Nucleus accumbens (tissue), 56 donors: ENCODE measurements around the gene PDE3B.
"Not testable (repeated sequence)": the region's sequence is repeated elsewhere in the genome, so short reads cannot be mapped to it uniquely, and the experiment has no call there.

Experiments used
- DNase-seq, 56 donors: peaks; one replicate each; lab custom pipeline; 2025; lab: John Stamatoyannopoulos, UW

The PDE3B gene

DNA sequence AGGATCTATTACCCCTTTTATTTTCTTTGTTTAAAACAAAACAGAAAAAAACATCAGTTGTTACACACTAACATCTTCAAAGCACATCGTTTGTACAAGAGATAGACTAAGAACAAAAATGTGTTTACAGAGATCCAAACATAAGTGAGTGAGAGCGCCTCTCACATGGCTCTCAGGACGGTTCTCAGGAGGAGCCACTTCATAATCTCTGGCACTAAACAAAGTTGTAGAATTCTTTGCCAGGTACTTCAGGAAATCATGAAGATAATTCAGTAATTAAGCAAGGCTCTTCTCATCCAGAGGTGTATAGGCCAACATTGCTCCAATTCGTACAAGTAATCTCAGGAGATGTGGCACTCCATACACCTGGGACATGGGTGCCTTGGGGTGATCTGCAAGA, 29.8 kb downstream of the PDE3B start:
- DNase-seq = no peak

DNA sequence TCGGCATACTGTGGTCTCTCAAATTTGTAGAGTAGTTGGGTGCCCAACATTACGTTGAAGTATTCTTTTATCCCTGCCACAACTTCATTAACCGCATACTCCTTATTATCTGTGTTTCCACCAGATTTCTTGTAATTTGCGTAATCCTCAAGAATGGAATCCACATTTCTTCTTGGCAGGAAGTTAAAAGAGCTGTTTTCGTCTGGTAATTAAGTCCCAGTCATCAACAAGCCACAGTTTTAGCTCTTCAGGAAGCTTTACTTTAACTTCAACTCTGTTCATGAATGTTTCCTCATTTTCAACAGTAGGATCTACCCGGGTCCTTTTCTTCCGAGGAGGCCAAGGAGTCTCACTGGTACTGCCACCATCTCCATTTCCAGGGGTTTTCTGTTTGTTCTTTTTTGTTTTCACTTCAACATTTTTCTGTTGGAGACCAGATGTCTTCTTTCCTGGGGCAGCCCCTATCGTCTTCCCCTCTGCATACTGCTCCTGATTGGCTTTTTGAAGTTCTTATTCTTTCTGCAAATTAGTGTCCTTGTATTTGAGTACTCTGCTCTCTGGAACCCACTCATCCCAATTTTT, 30.3 kb downstream of the PDE3B start:
- no peak for DNase-seq

DNA sequence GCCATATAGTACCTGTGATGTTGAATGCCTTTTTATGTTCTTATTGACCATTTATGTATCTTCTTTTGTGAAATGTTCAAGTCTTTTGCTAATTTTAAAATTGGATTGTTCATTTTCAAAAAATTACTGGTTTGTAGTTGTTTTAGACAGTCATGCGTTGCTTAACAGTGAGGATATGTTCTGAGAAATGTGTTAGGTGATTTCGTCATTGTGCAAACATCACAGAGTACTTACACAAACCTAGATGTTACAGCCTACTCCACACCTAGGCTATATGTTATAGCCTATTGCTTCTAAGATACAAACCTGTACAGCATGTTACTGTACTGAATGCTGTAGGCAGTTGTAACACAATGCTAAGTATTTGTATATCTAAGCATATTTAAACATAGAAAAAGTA, 32.5 kb downstream of the PDE3B start:
- no peak for DNase-seq

DNA sequence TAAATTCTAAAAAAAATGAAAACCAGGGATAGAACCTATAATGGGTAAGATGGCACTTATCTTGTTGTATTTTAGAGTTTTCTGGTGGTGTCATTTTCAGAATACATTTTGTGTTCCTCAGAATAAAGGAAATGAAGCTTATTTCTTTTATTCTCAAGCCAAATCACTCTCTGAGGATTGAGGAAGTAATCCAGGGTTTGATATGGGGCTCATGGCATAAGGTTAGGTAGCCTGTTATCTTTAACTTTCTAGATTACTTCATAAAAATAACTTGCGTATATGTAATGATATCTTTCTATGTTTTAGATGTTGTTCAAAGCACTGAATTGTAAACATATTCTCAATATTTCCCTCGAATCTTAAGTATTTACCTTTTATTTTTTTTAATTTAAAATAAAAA, 33.5 kb downstream of the PDE3B start:
- DNase-seq = no peak

DNA sequence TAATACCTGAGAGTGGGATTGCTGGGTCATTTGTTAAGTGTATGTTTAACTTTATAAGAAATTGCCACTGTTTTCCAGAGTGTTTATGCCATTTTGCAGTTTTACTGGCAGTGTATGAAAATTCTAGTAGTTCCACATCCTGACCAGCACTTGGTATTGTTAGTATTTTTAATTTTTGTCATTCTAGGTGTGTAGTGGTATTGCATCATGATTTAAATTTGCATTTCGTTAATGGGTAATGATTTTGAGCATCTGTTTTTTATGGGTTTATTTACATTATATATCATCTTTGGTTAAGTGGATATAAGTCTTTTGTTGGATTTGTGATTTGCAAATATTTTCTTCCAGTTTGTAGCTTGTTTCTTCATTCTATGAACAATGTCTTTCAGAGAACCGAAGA, 34.7 kb downstream of the PDE3B start:
- DNase-seq = no peak

DNA sequence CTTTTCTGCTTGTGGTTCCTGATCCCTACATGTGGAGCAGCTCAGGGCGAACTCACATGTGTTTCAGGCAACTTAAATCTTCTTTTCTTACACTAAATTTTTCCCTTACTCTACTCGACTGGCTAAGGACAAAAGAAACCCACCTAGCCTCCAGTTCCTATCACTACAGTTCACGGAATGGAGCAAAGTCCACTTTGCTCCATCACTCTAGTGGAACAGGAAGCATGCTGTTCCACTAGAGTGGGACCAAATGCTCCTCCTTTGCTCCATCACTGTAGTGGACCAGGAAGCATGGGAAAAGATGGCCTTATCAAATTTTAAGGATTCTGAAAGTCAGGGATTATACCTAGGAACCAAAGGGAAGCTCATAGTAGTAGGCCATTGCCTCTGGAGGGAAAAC, 36.1 kb downstream of the PDE3B start:
- DNase-seq = no peak

DNA sequence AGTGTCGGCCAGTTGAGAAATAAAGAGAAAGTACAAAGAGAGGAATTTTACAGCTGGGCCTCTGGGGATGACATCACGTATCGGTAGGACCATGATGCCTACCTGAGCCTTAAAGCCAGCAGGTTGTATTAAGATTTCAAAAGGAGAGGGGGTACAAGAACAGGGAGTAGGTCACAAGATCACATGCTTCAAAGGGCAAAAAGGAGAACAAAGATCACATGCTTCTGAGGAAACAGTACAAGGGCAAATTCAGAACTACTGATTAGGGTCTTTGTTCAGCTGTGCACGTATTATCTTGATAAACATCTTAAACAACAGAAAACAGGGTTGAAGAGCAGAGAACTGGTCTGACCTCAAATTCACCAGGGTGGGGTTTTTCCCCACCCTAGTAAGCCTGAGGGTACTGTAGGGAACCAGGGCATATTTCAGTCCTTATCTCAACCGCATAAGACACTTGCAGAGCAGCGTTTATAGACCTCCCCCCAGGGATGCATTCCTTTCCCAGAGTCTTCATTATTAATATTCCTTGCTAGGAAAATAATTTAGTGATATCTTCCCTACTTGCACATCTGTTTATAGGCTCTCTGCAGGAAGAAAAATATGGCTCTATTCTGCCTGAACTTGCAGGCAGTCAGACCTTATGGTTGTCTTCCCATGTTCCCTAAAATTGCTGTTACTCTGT, 40.8 kb downstream of the PDE3B start:
- DNase-seq = not testable (repeated sequence)

DNA sequence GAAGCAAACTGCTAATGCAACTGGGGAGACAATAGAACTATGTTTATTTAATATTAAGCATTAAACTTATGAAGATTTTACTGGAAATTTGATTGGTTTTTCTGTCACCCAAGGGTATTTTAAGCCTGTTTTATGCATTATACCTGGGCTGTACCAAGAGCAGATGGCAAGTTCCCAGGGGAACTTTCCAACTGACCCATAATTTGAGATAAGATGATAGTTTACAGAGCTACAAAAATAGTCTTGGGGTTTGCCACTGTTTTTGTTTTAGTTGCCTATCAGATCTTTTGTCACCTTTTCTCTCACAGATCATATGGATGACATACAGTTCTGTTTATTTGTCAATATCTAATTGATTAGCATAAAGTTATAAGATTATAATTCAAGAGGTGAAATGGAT, 43.9 kb downstream of the PDE3B start:
- DNase-seq = no peak

DNA sequence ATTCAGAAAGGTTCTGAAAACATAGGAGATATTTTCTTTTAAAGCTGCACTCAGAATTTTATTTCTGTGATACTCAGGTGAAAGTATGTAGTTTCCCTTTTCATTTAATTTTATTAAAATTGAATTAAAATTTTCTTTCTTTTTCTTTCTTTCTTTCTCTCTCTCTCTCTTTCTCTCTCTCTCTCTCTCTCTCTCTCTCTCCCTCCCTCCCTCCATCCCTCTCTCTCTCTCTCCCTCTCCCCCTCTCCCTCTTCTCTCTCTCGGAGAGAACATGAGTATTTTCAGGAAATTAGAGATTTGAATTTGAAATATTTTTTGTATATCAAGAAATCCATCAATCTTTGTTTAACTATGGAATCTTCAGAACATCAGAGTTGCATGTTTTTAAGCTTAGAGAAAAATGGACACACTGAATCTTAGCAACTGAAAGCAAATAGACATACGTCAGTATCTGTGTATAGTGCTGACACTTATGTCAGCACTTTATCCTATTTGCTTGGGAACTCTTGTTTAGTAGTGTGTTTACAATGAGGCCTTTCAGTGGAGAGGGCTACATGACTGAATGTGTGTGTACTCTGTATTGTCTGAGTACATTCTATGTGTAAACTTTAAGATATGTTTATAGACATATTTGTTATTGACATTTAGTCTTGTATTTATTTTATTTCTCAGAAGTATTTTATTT, 44.5 kb downstream of the PDE3B start:
- no peak for DNase-seq

DNA sequence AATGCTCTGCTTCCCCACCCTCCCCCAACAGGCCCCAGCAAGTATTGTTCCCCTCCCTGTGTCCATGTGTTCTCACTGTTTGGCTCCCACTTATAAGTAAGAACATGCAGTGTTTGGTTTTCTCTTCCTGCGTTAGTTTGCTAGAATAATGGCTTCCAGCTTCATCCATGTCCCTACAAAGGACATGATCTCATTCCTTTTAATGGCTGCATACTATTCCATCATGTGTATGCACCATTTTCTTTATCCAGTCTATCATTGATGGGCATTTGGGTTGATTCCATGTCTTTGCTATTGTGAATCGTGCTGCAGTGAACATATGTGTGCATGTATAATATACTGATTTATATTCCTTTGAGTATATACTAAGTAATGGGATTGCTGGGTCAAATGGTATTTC, 52.1 kb downstream of the PDE3B start:
- DNase-seq = not testable (repeated sequence)

DNA sequence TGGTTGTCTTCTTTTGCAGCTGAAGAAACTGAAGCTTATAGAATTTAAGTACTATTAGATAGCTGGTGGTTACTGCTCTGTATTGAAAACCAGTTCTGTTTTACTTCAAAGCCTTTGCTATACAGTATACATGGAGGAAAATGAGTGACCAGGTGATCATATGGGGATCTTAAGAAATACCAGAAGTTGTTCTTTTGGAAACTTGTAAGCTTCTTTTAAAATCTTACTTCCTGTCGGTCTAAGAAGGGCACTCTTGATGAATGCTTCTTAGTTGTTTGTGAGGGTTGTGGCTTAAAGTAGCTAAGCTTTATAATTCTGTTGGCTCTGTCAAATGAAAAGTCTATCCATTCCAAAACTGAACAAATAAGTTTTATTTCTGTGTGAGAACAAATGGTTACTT, 55.2 kb downstream of the PDE3B start:
- no peak for DNase-seq

DNA sequence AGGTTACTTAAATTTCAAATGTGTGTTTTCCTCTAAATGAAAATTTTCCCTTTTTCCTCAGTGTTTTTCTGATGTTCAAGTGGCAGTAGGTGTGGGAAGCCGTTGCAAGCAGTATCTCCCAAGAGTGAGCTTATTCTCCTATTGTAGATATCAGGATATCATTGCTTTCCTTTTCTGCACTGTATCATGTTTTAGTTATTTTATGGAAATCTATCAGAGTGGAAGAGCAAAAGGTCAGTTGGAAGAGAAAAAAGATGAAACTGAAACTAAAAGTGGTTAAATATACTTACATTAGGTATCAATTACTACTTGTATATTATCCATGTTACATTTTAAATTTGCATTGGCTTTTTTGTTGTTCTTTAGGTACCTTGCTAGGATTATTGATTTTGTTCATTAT, 57.0 kb downstream of the PDE3B start:
- no peak for DNase-seq

DNA sequence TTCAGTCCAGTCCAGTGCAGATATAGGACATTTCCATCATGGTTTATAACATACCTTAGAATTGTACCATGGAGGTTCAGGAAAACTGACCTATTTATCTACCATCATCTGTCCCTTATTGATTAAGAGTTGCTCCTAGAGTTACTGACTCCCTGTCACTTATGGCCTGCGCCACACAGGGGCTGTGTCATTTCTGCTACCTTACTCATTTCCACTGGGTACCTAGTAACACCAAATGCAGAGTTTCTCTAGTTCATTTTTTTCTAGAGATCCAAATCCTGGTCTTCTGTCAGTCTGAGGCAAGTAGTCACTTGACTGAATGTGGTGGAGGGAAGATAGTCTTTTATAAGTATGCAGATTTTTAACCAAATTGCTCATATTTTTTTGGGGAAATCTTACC, 59.2 kb downstream of the PDE3B start:
- no peak for DNase-seq

DNA sequence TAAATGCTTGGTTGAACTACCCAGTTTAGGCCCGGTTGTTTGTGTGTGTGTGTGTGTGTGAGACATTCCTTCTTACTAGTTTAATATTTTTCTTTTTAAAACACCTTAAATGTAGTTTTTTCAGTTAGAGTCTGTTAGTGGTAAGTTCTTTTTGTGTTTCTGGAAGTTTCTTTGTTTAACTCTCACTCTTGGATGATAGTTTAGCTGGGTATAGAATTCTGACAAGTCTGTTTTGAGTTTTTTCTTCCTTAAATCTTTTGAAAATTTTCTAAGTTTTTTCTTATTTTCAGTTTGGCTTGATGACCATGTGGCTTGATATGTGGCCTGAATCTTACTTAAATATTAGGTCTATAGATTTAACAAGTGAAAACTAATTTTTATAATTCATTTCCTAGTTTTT, 60.1 kb downstream of the PDE3B start:
- no peak for DNase-seq

DNA sequence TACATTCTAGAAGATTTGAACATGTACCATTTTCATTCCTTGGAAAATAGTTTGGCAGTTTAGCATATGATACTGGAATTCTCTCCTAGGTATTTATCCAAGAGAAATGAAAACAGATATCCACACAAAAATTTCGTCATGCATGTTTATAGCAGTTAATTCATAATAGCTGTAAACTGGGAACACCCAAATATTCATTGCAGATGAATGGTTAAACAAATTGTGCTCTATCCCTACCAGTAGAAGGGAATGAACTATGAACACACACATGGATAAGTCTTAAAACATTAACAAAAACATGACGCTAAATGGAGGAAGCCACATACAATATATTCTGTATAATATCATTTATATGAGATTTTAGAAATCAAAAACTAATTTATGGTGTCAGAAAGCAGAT, 61.5 kb downstream of the PDE3B start:
- DNase-seq = no peak

DNA sequence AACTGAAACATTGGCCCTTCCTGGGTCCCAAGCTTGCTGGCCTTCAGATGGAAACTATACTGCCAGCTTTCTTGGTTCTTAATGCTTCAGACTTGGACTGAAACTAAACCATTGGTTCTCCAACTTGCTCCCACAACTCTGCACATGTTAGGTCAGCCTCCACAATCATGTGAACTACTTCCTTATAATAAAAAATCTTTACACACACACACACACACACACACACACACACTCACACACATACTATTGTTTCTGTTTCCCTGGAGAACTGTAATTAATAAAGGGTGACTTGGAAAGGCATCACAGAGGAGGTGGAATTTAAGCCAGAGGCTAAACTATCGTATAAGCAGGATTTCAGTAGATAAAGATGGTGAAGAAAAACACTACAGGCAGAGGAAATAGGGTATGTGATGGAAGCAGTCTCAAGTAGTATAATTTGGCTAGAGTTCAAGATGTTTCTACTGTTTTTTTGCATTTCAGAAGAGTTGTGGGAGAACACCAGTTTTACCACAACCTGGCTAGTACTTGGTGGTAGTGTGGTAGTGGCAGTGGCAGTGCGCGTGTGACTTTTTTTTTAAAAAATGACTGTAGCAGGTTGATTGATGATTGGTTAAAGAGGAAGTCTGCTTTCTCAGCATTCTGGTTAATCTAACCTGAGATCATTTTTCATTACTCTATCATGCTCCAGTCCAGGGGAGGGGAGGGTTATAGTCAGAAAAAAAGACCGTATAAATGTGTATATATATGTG, 70.1 kb downstream of the PDE3B start:
- DNase-seq = no peak

DNA sequence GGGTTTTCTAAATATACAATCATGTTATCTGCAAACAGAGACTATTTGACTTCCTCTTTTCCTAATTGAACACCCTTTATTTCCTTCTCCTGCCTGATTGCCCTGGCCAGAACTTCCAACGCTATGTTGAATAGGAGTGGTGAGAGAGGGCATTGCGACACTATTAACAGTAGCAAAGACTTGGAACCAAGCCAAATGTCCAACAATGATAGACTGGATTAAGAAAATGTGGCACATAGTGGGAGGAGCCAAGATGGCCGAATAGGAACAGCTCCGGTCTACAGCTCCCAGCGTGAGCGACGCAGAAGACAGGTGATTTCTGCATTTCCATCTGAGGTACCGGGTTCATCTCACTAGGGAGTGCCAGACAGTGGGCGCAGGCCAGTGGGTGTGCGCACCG, 72.1 kb downstream of the PDE3B start:
- not testable (repeated sequence) for DNase-seq

DNA sequence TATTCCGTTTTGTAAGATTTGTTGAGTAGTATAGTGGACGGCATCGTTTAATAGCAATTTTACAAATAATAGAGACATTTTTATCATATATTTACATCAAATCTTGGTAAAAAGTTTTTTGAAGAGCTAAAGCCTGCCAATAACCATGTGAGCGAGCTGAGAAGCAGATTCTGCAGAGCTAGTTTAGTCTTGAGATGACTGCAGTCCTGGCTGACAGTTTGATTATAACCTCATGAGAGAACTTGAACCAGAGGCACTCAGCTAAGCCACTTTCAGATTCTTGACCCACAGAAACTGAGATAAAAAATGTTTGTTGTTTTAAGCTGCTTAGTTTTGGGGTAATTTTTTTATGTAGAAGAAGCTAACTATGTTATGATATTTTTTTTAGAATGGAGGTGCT, 78.9 kb downstream of the PDE3B start:
- no peak for DNase-seq

DNA sequence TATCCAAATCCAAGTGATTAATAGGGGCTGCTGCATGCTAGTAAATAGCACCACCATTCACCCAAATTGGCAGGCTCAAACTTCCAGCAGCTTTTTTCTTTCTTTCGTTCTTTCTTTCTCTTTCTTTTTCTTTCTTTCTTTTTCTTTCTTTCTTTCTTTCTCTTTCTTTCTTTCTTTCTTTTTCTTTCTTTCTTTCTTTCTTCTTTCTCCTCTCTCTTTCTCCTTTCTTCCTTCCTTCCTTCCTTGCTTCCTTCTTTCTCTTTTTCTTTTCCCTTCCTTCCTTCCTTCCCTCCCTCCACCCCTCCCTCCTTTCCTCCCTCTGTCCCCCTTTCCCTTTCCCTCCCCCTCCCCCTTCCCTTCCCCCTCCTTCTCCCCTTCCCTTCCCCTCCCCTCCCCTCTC, 81.5 kb downstream of the PDE3B start:
- DNase-seq = no peak

DNA sequence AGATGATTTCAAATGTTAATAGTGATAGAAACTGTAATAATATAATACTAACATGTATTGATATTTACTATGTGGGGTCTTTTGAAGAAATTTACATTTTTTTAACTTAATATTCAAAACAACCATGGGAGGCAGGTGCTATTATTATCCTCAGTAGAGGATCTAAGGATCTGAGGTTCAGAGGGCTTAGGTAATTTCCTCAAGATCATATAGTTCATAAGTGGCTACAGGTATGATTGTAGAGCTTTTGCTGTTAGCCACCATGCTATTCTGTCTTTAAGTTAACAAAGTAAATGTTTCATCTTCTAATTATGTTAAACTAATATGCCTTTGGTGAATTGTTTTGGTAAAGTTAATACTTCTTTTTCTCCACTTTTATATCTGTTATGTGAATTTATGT, 83.6 kb downstream of the PDE3B start:
- no peak for DNase-seq

DNA sequence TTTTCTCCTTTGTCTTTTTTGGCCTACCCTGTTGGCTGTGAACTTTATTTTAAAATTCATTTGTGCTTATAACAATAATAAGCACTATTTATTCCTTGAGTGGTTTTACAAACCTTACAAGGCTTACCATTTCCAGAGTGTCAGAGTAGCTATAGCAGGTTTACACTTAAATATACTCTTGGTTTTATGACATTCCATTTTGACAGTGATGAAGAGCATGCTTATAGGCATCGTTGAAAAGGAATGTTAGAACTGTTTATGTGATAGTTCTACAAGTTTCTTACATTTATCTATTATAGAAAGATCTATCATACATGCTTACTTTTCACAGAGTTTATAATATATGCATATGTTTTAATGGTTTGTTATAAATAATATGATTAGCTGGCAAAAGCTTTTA, 84.1 kb downstream of the PDE3B start:
- no peak for DNase-seq

DNA sequence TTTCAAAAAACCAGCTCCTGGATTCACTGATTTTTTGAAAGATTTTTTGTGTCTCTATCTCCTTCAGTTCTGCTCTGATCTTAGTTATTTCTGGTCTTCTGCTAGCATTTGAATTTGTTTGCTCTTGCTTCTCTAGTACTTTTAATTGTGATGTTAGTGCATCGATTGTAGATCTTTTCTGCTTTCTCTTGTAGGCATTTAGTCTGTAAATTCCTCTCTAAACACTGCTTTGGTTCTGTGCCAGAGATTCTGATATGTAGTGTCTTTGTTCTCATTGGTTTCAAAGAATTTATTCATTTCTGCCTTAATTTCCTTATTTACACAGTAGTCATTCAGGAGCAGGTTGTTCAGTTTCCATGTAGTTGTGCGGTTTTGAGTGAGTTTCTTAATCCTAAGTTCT, 96.9 kb downstream of the PDE3B start:
- DNase-seq = not testable (repeated sequence)
